Measurements from ENCODE around the gene MYO9A. TPM values are rescaled to one million over a fixed set of nuclear protein-coding genes. Genes with fewer than 3 reads are reported as not detected.

MYO9A gene
- total and polyA plus RNA-seq, 2 experiments from 2014 or later, result 13.1 to 42.8 TPM

DNA sequence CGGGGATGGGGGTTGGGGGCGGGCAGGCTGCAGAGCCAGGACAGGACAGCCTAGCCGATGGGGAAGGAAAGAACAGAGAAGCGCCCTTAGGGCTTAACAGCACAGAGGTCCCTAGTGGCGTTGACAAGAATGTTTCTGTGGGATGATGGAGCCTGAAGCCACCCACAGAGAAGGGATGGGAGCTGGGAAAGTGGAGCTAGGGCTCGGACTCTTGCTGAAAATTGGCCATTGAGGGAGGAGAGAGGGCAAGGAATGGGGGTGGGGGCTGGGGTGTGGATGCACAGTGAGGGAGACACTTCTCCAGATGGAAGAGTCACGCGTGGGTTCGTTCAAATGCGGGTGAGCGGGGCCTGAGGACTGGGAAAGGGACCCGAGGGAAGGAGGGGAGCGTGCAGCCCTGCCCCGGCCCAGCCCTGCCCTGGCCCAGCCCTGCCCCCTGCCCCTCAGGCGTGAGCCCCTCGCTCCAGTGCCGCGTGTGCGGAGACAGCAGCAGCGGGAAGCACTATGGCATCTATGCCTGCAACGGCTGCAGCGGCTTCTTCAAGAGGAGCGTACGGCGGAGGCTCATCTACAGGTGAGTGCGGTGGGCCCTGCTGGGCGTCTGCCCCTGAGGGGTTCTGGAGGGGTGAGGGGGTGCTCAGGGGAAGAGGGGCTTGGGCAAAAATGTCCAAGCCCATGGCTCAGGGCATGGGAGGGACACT is 306.8 kb downstream of the MYO9A start:
- H3K9me3 ChIP-seq (ENCODE audit: low read depth), result no peaks in the 10 kb centered on the region
- no peaks in the 10 kb centered on the region for H4K20me1 ChIP-seq (ENCODE audit: insufficient read depth, poor library complexity, severe bottlenecking)
- H3K4me3 ChIP-seq, result no peak overlapping the region
- H3K27me3 ChIP-seq, result no peaks in the 10 kb centered on the region
- H3K79me2 ChIP-seq, result no peaks in the 10 kb centered on the region
- no peak overlapping the region for H3K27ac ChIP-seq
- no peak for DNase-seq (ENCODE audit: low spot score)
- 95% methylated on average over 11 of the region's 27 CpGs for WGBS (ENCODE audit: low lambda C conversion rate, missing lambda C conversion rate)
- TF ChIP-seq EZH2 (IDR thresholded peaks at IDR 0.05; ENCODE audit: borderline replicate concordance), result no peak
- TF ChIP-seq, protein P1, sequence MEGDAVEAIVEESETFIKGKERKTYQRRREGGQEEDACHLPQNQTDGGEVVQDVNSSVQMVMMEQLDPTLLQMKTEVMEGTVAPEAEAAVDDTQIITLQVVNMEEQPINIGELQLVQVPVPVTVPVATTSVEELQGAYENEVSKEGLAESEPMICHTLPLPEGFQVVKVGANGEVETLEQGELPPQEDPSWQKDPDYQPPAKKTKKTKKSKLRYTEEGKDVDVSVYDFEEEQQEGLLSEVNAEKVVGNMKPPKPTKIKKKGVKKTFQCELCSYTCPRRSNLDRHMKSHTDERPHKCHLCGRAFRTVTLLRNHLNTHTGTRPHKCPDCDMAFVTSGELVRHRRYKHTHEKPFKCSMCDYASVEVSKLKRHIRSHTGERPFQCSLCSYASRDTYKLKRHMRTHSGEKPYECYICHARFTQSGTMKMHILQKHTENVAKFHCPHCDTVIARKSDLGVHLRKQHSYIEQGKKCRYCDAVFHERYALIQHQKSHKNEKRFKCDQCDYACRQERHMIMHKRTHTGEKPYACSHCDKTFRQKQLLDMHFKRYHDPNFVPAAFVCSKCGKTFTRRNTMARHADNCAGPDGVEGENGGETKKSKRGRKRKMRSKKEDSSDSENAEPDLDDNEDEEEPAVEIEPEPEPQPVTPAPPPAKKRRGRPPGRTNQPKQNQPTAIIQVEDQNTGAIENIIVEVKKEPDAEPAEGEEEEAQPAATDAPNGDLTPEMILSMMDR (IDR thresholded peaks at IDR 0.05; ENCODE audit: poor library complexity), result no peak
- TF ChIP-seq EZH2phosphoT487 (IDR thresholded peaks at IDR 0.05; ENCODE audit: low read depth, severe bottlenecking, unreplicated experiment), result no peak
- peaks cover 5% of the 10 kb centered on the region for H3K4me1 ChIP-seq (ENCODE audit: insufficient read depth)
- H3K36me3 ChIP-seq (replicated peaks; ENCODE audit: insufficient read depth, low read depth), result no peaks in the 10 kb centered on the region
- no peaks in the 10 kb centered on the region for H3K9me2 ChIP-seq (replicated peaks; ENCODE audit: insufficient read depth)
- H3K4me2 ChIP-seq, result no peak overlapping the region
- no peak overlapping the region for H2AFZ ChIP-seq

DNA sequence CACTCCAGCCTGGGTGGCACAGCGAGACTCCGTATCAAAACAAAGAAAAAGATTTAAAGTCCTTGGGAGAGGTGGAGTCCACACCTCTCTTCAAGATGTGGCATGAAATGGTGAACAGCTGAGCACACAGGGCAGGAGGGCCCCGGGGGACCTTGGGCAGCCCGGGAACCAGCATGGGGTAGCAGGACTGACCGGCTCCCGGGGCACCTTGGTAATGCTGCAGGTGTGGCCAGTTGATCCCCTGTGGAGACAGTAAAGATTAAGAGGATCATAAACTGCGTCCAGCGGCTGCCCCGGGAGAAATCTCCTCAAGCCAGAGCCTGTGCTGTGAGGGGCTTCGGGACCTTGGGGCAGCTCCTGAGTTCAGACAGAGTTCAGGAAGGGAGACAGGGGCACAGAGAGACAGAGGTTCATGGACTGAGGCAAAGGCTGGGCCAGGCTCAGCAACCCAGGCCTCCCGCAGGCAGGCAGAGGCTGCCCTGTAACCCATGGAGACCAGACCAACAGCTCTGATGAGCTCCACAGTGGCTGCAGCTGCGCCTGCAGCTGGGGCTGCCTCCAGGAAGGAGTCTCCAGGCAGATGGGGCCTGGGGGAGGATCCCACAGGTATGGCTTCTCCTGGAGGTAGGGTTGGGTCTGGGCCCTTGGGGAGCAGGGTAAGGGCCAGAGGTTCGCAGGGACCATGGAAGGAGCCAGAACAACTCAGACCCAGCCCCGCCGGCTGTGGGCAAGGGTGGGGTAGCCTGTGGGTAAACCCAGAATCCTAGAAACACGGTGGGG is 307.5 kb downstream of the MYO9A start, which contains the start of gene NR2E3:
NR2E3 (plus strand) TSS at position 299 of the 780 bp plus-strand sequence; CDS start at position 489, 190 bp downstream.
- H4K20me1 ChIP-seq (ENCODE audit: insufficient read depth, poor library complexity, severe bottlenecking), result no peaks in the 10 kb centered on the region
- no peak within 1 kb of the TSS for H3K4me2 ChIP-seq
- no peaks in the 10 kb centered on the region for H3K9me3 ChIP-seq (ENCODE audit: low read depth)
- H3K27me3 ChIP-seq, result no peaks in the 10 kb centered on the region
- H3K79me2 ChIP-seq, result no peaks in the 10 kb centered on the region
- WGBS (ENCODE audit: low lambda C conversion rate, missing lambda C conversion rate), result 54% methylated on average over 14 of the region's 16 CpGs
- peaks cover 6% of the 10 kb centered on the region for H3K4me1 ChIP-seq (ENCODE audit: insufficient read depth)
- H3K4me3 ChIP-seq, result no peak within 1 kb of the TSS
- TF ChIP-seq EZH2 (IDR thresholded peaks at IDR 0.05; ENCODE audit: borderline replicate concordance), result no peak
- TF ChIP-seq, protein P1 (IDR thresholded peaks at IDR 0.05; ENCODE audit: poor library complexity), result no peak
- TF ChIP-seq EZH2phosphoT487 (IDR thresholded peaks at IDR 0.05; ENCODE audit: low read depth, severe bottlenecking, unreplicated experiment), result no peak
- DNase-seq (ENCODE audit: low spot score), result no peak
- H3K9me2 ChIP-seq (replicated peaks; ENCODE audit: insufficient read depth), result no peaks in the 10 kb centered on the region
- H3K36me3 ChIP-seq (replicated peaks; ENCODE audit: insufficient read depth, low read depth), result no peaks in the 10 kb centered on the region
- no peak within 1 kb of the TSS for H2AFZ ChIP-seq
- H3K27ac ChIP-seq, result no peak within 1 kb of the TSS

DNA sequence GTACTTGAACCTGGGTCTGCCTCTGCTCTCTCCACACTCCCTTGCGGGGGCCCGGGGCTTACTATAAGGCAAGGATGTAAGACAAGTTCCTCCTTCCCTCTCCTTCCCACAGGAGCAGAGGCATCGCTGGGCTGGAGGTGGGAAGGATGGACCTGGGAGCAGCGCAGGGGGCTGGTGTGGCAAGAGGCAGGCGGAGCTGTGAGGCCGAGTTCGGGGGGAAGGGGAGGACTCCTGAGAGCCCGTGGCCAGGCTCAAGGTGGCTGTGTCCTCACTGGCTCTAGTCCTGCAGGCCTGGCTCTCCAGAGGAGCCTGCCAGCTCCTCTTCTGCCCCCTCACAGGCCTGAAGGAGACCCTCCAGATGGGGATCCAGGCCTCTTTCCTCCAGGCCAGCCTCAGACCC is 308.6 kb downstream of the MYO9A start:
- WGBS (ENCODE audit: low lambda C conversion rate, missing lambda C conversion rate), result 89% methylated on average over 8 of the region's 8 CpGs
- Histone ChIP-seq H3K27me3 (no peaks in the 10 kb centered on the region), H4K20me1 (ENCODE audit: insufficient read depth, poor library complexity, severe bottlenecking) (no peaks in the 10 kb centered on the region), H3K27ac (no peak overlapping the region), H3K9me3 (ENCODE audit: low read depth) (no peaks in the 10 kb centered on the region), H3K9me2 (replicated peaks; ENCODE audit: insufficient read depth) (no peaks in the 10 kb centered on the region), H3K4me3 (no peak overlapping the region), H3K79me2 (no peaks in the 10 kb centered on the region), H3K36me3 (replicated peaks; ENCODE audit: insufficient read depth, low read depth) (no peaks in the 10 kb centered on the region), H3K4me2 (no peak overlapping the region), H2AFZ (no peak overlapping the region), H3K4me1 (ENCODE audit: insufficient read depth) (peaks cover 6% of the 10 kb centered on the region)
- no peak for DNase-seq (ENCODE audit: low spot score)
- TF ChIP-seq, protein P1 (IDR thresholded peaks at IDR 0.05; ENCODE audit: poor library complexity), result no peak
- no peak for TF ChIP-seq EZH2 (IDR thresholded peaks at IDR 0.05; ENCODE audit: borderline replicate concordance)
- no peak for TF ChIP-seq EZH2phosphoT487 (IDR thresholded peaks at IDR 0.05; ENCODE audit: low read depth, severe bottlenecking, unreplicated experiment)

All from hepatocyte (in vitro differentiated cells).